DLD1 (cell line): ENCODE results near the gene DCHS1.

Experiments
- in situ Hi-C: cut with HindIII; loops from 2 replicates; pipeline ENCODE4 v1.10.0; 2017; ENCODE audit warnings: low sequenced_read_pairs

DCHS1 gene

DNA sequence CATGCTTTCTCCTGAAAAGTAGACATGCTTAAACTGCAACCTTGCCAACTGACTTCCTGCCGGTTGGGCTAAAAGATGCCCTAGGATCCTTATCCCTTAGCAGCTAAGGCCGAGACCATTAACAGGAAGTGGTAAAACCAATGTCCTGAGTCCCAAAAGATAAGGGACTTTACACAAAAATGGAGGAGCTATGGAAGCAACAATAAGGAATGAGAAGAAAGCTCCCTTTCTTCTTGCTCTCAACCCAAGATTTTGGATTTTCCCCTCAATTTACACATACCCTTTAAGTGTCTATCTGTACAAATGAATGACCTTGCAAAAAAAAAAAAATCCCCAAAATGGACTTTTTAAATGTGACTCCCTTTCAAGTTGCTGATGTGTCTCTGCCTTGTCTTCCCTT is 16.4 kb upstream of the DCHS1 start:
- in situ Hi-C loops: no loop called here

DNA sequence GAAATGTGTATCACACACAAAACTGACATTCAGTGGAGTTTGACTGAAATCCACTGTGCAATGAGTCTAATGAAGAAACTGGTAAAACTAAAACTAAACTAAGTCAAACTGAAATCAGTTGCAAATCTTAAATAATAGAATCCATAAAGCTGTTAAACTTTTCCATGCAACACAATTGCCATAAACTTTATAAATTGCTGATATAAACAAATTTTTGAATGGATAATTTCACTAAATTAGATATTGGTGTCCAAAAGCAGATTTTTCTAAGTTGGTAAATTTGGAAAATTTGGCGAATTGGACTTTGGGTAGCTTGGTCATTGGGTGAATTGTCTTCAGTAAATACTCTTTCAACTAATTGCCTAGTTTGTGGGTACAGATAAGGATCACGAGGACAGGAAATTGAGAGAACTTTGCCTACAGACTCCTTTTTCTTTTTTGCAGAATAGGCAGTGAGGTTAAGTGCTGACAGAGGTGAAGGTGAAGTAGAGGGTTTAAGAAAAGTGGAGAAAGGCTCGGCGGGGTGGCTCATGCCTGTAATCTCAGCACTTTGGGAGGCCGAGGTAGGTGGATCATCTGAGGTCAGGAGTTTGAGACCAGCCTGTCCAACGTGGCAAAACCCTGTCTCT is 14.7 kb upstream of the DCHS1 start:
- in situ Hi-C loops: no loop called here

DNA sequence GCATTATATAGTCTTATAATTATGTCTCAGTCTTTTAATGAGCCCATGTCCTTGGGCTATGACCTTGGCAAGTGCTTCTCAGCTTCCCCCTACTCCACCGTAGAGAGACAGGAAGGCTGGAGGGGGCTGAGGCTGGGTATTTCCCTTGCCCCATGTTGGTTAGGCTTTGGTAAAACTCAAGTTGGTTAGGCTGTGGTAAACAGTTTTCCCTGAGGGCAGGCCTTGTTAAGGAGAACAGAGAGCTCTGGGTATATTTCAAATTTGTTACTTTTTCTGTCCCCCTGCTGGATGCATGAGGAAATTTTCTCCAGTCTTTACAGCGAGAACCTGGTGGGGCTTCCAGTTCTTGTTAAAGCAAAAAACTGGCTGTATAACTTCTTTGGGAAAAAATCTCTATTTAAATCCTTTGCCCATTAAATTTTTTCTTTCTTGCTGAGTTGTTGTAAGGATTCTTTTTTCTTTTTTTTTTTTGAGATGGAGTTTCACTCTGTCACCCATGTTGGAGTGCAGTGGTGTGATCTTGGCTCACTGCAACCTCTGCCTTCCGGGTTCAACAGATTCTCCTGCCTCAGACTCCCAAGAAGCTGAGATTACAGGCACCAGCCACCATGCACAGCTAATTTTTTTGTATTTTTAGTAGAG is 12.2 kb upstream of the DCHS1 start:
- in situ Hi-C loops: no loop called here

DNA sequence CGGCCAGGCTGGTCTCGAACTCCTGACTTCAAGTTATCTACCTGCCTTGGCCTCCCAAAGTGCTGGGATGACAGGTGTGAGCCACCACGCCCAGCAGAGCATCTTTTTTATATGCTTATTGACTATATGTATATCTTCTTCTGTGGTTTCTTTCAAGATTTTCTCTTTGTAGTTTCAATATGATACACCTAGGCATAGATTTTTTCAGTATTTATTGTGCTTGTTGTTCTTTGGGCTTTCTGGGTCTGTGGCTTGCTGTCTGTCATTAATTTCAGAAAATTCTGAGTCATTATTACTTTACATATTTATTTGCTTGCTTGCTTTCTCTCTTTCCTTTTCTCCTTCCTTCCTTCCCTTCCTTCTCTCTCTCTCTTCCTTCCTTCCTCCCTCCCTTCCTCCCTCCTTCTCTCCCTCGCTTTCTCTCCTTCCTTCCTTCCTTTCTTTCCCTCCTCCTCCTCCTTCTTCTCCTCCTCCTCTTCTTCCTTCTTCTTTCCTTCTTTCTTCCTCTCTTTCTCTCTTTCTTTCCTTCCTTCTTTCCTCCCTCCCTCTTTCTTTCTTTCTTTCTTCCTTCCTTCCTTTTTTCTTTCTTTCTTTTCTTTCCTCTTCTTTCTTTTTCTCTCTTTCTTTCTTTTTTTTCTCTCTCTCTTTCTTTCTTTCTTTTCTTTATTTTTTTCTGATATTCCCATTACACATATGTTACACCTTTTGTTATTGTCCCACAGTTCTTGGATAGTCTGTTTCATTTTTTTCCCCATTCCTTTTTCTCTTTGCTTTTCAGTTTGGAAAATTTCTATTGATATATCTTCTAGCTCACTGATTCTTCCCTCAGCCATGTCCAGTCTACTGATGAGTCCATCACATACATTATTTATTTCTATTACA is 10.9 kb upstream of the DCHS1 start:
- in situ Hi-C loops: no loop called here

DNA sequence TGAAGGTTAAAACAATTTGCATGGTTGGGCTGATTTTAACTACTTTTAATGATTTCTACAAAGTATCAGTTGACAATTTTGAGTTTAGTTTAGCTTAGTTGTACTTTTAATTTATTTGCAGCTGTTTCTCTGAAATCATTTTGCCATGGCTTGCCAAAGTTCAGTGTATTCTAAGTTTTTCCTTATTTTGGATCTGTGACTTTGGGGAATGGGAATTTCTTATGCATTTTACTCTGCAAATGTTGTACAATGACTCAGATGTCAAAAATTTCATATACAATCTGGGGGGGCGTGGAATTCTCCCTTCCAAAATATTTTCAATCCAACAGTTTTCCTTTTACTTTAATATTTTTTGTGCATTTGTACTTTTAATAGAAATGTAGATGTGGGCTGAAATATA is 8.9 kb upstream of the DCHS1 start:
- in situ Hi-C loops: no loop called here

DNA sequence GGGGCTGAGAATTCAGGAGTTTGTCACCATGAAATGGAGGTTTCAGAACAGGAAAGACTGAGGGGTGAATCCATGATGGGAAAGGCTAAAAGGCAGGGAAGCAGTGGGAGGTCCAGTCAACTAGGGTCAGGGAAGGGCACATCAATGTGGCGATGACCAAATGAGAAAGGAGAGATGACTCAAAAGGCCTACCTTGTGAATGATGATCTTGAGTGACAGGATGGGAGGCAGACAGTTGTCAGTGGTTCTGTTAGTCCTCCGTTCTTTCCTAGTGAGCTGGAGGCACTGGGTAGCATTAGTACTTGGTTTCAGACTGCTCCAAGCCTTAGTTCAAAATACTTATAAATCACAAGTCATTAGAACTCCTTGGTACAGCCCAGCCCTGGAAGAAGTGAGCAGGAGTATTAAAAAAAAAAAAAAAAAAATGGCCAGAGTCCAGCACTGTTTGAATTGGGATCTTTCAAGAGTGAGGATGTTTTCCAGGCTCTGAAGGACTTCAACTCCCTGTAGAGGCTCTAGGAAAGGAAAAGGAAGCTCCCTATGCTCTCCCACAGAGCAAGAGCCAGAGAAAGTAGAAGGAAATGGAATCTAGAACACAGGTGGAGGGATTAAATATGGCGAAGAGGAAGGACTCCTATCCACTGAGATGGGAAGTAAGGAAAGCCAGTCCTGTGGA is 8.3 kb upstream of the DCHS1 start:
- in situ Hi-C loops: no loop called here

DNA sequence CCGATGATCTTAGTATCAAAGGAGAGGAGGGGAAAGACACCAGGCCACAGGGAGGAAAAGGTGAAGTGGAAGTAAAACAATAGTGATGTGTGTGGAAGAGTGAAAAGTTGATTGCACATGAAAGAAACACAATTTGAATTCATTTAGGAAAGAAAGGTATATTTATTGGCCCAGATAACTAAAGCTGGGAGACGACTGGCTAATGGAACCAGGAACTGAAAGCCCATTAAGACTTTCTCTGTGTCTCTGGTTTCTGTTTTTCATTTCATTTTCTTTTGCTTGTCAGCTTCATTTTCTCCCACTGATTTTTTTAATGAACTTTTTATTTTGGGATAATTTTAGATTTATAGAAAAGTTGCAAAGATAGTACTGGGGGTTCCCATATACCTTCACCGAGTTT is 5.1 kb upstream of the DCHS1 start:
- in situ Hi-C loops: no loop called here

DNA sequence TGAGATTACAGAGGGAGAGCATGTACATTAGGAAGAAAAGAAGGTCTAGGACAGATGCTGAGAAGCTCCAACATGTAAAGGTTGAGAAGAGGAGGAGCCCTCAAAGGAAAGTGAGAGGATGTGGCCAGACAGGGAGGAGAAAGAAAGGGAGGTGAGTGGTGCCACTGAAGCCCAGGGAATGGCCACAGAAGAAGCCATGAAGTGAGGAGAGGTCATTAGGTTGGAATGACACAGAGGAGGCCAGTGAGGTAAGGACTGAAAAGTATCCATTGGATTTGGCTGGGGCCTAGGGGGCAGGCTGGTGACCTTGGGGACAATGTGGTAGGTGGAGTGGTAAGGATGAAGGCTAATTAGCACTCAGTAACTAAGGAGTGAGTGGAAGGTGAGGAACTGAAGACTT is 3.0 kb upstream of the DCHS1 start:
- in situ Hi-C loops: no loop called here

DNA sequence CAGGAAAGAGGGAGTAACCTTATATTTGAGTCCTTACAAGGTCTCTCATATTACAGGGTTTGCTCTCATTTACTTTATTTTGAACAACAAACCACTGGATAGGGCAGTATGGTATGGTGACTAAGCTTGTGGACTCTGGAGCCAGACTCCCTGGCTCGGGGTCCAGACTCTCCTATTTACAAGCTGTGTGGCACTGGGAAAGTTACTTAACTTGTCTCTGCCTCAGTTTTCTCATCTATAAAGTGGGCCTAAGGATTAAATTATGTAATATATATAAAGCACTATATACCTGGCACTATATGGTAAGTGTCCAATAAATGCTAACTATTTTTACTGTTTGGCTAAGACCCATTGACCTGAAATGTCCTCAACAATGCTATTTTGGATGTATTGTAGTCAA is 1.7 kb upstream of the DCHS1 start:
- in situ Hi-C loops: no loop called here

DNA sequence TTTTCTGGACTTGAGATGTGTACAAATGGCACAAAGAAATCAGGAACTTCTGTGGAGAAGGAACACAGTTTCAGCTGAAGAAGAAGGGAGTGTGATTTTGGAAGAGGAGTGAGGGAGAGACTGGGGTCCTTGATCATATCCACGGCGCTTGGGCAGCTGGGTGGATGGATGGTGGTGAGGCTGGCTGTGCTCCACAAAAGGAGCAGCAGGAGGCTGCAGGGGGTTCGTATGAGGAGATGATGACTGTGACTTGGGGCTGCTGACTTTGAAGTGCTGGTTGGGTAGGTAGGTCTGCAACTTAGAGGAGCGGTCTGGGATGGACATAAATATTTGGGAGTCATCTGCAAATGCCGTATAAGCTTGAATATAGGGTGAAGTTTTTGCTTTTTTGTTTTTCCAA is 1.3 kb upstream of the DCHS1 start:
- in situ Hi-C loops: no loop called here

DNA sequence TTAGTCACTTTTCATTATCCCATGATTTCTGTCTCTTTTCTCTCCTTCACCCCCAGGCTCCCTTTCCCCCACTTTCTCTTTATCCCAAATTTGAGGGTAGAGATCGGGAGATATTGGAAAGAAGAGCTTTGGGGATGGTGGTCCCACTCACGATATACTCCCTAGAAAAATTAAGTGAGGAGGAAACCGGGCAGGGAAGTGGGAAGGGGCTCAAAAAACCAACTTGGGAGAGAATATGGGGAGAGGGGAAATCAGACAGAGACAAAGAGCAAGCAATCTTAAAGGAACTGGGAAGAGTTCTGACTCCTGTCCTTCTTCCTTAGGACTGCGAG is 941 bp upstream of the DCHS1 start:
- in situ Hi-C loops: no loop called here

DNA sequence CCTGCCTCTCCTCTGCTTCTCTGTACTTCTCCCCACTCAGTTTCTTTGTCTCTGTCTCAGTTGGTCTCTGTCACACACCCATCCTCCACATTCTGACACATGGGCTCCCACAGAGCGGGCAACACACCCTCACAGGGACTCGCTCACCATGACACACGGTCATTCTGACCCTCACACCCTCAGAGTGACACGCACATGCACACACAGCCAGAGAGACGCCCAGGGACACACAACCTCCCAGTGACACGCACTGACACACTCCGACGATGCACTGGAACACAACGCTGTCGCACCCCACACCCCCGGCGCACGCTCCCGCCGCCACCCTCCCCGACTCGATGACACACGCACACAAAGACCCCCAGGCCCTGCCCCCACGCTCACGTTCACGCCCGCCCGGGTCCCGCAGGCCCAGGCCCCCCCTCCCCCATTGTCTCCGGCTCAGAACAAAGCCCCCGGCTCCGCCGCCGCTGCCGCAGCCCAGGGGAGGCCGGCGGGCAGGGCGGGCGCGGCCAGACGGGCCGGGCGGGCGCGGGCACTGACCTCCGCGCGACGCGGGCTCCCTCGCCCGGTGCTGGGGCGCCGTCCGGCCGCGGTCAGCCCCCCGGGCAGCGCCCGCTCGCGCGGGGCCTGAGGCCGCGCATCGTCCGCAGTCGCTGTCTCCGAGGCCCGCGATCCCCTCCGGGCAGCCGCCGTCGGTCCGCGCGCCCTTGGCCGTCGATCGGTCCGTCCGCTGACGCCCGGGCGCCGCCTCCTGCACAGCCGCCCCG is 404 bp downstream of the DCHS1 start:
- in situ Hi-C loops: no loop called here

DNA sequence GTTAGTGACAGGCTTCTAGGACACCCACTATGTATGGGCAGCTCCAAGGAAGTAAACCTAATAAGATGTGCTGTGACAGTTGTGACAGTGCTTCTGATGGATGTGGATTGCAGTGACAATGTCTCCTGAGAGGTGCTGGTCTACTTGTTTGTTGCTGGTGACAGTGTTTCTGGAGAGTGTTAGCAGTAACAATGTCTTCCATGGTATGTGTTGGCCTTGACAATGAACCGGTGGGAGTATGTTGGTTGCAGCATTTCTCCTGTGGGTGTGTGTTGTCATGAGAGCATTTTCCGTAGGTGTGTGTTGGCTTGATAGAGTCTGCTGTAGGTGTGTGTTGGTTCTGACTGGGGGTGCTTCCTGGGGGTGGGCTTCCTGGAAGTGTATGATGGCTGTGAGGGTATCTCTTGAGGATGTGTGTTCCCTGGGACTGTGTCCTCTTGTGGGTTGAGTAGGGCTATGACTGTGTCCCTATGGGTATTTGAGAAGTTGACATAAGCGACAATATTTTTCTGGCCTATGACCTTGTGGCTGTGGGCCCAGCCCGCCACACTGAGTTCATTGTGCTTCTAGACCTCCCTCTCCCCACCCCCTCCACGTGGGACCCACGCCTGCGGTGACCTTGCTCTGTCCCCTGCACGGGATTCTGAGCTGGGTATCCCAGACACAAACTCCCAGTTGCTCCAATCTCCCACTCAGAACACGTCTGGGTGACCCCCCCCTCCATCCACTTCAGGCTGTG is 1.2 kb downstream of the DCHS1 start:
- in situ Hi-C loops: no loop called here

DNA sequence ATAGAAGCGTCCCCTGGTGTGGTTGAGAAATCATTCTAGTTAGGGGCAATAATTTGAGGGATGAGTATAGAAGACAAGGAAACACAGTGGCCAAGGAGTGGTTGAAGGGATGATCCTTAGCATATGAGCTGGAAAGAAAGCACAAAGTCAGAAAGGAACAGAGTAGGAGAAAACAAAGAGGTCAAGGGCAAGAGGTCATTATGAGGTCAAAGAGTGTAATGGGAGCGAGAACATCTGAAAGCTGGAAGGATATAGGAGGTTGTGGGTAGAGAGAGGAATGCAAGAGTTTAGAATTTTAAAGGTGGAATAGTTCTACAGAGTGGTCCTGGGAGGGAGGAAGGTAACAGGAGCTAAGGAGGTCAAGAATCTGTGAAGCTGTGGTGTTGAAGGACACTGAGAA is 2.0 kb downstream of the DCHS1 start:
- in situ Hi-C loops: no loop called here

DNA sequence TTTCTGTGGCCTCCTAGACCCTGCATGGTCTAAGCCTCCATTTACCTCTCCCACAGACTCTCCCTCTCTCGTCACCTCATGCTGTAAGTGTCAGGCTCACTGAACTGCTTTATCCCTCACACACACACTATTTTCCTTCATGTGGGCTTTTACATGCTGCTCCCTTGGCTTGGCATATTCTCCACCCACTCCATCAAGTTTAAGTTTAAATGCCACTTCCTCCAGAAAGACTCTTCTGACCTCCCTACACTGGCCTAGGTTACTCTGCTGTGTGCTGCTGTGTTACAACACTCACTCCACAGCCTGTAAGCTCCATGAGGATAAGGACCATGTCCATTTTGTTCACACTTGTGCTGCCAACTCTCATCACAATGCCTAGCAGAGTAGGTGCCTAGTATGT is 2.5 kb downstream of the DCHS1 start:
- in situ Hi-C loops: no loop called here

DNA sequence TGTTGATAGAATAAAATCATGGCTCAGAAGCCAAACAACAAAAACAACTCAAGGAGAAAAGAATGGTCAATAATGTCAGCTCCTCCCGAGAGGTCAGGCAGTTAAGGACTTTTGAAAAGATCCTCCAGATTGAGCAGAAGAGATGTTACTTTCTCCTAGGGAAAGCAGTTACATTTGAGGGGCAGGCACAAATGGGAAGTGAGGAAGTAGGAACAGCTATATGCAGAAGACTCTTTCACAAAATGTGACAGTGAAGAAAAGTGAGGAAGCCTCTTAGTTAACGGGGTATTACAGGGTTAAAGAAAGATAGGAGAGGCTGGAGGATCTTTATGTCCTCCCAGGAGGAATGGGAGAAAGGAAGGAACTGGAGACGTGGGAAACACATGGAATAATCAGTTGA is 3.4 kb downstream of the DCHS1 start:
- in situ Hi-C loops: no loop called here

DNA sequence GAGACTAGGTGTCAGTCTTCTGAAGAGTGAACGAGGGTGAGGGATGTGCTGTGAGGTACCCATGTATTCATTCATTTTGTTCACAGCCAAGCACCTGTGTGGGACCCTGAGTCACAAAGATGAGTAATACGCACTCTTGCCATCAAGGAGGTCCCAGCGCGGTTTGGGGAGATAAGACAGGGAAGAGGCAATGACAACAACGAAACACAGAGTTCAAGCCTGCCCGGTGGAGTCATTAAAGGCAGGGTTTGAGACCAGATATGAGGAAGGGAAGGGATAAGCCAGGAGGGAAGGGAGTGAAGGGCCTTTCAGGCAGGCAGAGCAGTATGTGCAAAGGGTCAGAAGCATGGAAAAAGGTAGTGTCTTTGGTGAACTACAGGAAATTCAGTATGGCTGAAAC is 4.6 kb downstream of the DCHS1 start:
- in situ Hi-C loops: no loop called here

DNA sequence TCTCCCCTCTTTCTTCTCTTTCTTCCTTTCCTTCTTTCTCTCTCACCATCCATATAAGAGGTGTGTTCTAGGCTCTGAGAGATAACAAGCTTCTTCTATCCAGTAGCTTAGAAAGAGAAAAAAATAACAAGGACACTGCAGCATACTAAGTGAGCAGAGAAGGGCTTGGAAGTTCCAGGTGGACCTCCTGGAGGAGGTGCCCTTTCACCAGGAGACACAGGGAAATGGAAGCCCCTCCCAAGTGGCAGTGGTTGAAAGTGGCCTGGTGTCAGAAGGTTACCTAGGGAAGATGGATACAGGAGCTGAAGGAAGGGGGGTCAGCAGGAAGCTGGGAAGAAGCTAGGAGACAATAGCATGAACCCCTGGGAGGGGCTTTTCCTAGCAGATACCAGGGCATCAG is 5.5 kb downstream of the DCHS1 start:
- in situ Hi-C loops: no loop called here

DNA sequence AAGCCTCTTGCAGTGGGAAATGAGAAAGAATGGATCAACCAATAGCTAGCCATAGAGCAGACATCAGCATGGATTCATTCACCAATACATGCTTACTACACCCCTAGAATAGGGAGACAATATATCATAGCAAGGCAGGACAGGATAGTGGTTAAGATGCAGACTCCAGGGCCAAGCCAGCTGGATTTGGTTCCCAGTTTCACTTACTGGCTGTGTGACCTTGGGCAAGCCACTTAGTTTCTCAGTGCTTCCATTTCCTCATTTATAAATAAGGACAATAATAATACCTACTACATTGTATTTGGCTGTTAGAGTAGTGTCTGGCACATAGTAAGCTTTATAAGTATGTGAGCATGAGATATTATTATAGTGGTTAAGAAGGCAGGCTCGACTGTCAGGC is 7.1 kb downstream of the DCHS1 start:
- in situ Hi-C loops: no loop called here

DNA sequence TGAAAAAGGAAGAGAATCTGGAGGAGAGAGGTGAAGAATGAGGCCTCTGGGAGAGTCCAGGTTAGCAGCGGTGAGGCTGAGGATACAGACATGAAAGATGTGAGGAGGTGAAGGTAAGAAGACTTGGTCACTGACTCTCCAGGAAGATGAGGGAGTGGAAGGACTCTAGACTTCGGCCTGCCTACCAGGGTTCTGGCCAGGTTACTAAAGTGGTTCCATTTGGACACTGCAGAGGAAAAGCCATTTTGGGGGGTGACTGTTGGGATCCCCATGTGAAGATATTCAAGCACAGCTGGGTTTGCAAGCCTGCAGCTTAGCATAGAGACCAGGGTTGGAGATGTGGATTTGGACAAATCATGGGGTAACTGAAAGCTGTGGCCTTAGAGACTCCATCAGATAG is 7.8 kb downstream of the DCHS1 start:
- in situ Hi-C loops: no loop called here
